GM23338 (cell line): ENCODE results near the gene GKN2. TPM values are rescaled to one million over a fixed set of nuclear protein-coding genes. Genes with fewer than 3 reads are reported as not detected.

ENCODE experiments used
- ATAC-seq: fragments of 200-7000 bp; cut with Tn5 transposase; 3 replicates; pipeline ENCODE4 v1.9.1; 2020
- DNase-seq: peaks from one replicate; pipeline ENCODE4 v3.0.0-alpha.2; 2015; ENCODE audit warnings: low spot score
- H2AFZ ChIP-seq: fragments of 200-600 bp; sonication (generic); 2 replicates; pipeline ENCODE4 v1.8.0; 2016; ENCODE audit warnings: antibody characterized with exemption, mild to moderate bottlenecking, moderate library complexity
- H3F3A ChIP-seq: fragments of 200-600 bp; sonication (generic); replicated peaks from 2 replicates; pipeline ENCODE4 v1.8.0; 2017; ENCODE audit warnings: antibody characterized with exemption, mixed run types, low read depth
- H3K27ac ChIP-seq: fragments of 200-600 bp; sonication (generic); 2 replicates; pipeline ENCODE4 v1.6.1; 2016; ENCODE audit warnings: low read depth
- H3K27me3 ChIP-seq: fragments of 200-600 bp; sonication (generic); 2 replicates; pipeline ENCODE4 v1.8.0; 2016; ENCODE audit warnings: mild to moderate bottlenecking, mixed run types, moderate library complexity; ENCODE audit not compliant: insufficient read depth
- H3K36me3 ChIP-seq: fragments of 200-600 bp; sonication (generic); 2 replicates; pipeline ENCODE4 v1.8.0; 2016; ENCODE audit warnings: mild to moderate bottlenecking; ENCODE audit not compliant: insufficient read depth
- H3K4me1 ChIP-seq: fragments of 200-600 bp; sonication (generic); 2 replicates; pipeline ENCODE4 v1.8.0; 2016; ENCODE audit warnings: mild to moderate bottlenecking, moderate library complexity; ENCODE audit not compliant: insufficient read depth
- H3K4me2 ChIP-seq: fragments of 200-600 bp; sonication (generic); 2 replicates; pipeline ENCODE4 v1.7.1; 2017; ENCODE audit warnings: mixed run types
- H3K4me3 ChIP-seq: fragments of 200-600 bp; sonication (generic); 2 replicates; pipeline ENCODE4 v1.6.1; 2016; ENCODE audit warnings: mixed run types
- H3K79me2 ChIP-seq: fragments of 200-600 bp; sonication (generic); replicated peaks from 2 replicates; pipeline ENCODE4 v1.8.0; 2017; ENCODE audit warnings: mild to moderate bottlenecking; ENCODE audit not compliant: insufficient read depth
- H3K9me2 ChIP-seq: fragments of 200-600 bp; sonication (generic); 2 replicates; pipeline ENCODE4 v1.8.0; 2017; ENCODE audit not compliant: insufficient read depth
- H4K20me1 ChIP-seq: fragments of 200-600 bp; sonication (generic); replicated peaks from 2 replicates; pipeline ENCODE4 v1.8.0; 2017; ENCODE audit warnings: mild to moderate bottlenecking; ENCODE audit not compliant: insufficient read depth
- H3K27ac Mint-ChIP-seq: 2 replicates; pipeline ENCODE4 v1.8.0; 2020; ENCODE audit warnings: inconsistent platforms, mild to moderate bottlenecking, moderate library complexity, mixed read lengths
- H3K27me3 Mint-ChIP-seq: 3 replicates; pipeline ENCODE4 v1.8.0; 2022; ENCODE audit warnings: low read depth, mild to moderate bottlenecking, moderate library complexity, mixed read lengths, inconsistent platforms; ENCODE audit not compliant: insufficient read depth, poor library complexity
- H3K36me3 Mint-ChIP-seq: 3 replicates; pipeline ENCODE4 v1.8.0; 2021; ENCODE audit warnings: low read depth, mild to moderate bottlenecking, inconsistent platforms, moderate library complexity, mixed read lengths
- H3K4me1 Mint-ChIP-seq: 3 replicates; pipeline ENCODE4 v1.8.0; 2020; ENCODE audit warnings: mild to moderate bottlenecking, inconsistent platforms, mixed read lengths
- H3K4me3 Mint-ChIP-seq: 3 replicates; pipeline ENCODE4 v1.8.0; 2021; ENCODE audit warnings: moderate library complexity, mild to moderate bottlenecking, inconsistent platforms, mixed read lengths
- H3K9me3 Mint-ChIP-seq: 3 replicates; pipeline ENCODE4 v1.8.0; 2020; ENCODE audit warnings: moderate library complexity, mild to moderate bottlenecking, inconsistent platforms, mixed read lengths
- CREB1 ChIP-seq: fragments of 250-450 bp; sonication (Bioruptor Pico); IDR thresholded peaks from 2 replicates; pipeline ENCODE4 v1.5.0; 2020; ENCODE audit warnings: low read depth, mild to moderate bottlenecking, moderate library complexity
- EZH2 ChIP-seq: fragments of 200-600 bp; sonication (generic); IDR thresholded peaks from one replicate; pipeline ENCODE4 v1.8.0; 2017; ENCODE audit warnings: antibody characterized with exemption, mild to moderate bottlenecking, low read depth; ENCODE audit not compliant: unreplicated experiment
- EZH2phosphoT487 ChIP-seq: fragments of 200-600 bp; sonication (generic); IDR thresholded peaks from one replicate; pipeline ENCODE4 v1.8.1; 2018; ENCODE audit warnings: antibody characterized with exemption; ENCODE audit not compliant: unreplicated experiment
- JUNB ChIP-seq: IDR thresholded peaks from one replicate; pipeline ENCODE4 v1.6.1; 2016; ENCODE audit warnings: antibody characterized with exemption; ENCODE audit not compliant: unreplicated experiment
- NANOG ChIP-seq: IDR thresholded peaks from 2 replicates; pipeline ENCODE4 v1.6.1; 2016; ENCODE audit warnings: antibody characterized with exemption, borderline replicate concordance
- POLR2AphosphoS5 ChIP-seq: IDR thresholded peaks from 2 replicates; pipeline ENCODE4 v1.6.1; 2016; ENCODE audit warnings: antibody characterized with exemption, low read depth
- STAT1 ChIP-seq: IDR thresholded peaks from one replicate; pipeline ENCODE4 v1.6.1; 2016; ENCODE audit warnings: antibody characterized with exemption; ENCODE audit not compliant: unreplicated experiment
- ZNF114 ChIP-seq: fragments of 250-450 bp; sonication (Bioruptor Pico); IDR thresholded peaks from 2 replicates; pipeline ENCODE4 v1.5.0; 2020; ENCODE audit warnings: mild to moderate bottlenecking, moderate library complexity
- ZNF331 ChIP-seq: fragments of 250-450 bp; sonication (Bioruptor Pico); IDR thresholded peaks from 2 replicates; pipeline ENCODE4 v1.5.0; 2020; ENCODE audit warnings: low read depth, mild to moderate bottlenecking, moderate library complexity
- polyA plus RNA-seq: library from polyadenylated mRNA; unstranded; fragments of >200 nt; fragmentation: Nextera tagmentation; extraction: Ambion mirVana; gene quantifications from 2 replicates; pipeline ENCODE4 v1.2.1, GENCODE V29; 2016
- total RNA-seq: library from RNA; depleted of rRNA; stranded (reverse); fragments of >200 nt; shearing (Covaris generic); gene quantifications from 2 replicates; pipeline ENCODE4 v1.2.3, GENCODE V29; 2014
- TF ChIP-seq, protein P1 (sequence below): IDR thresholded peaks from 2 replicates; pipeline ENCODE4 v1.6.1; 2016; ENCODE audit warnings: antibody characterized with exemption
- TF ChIP-seq, protein P2 (sequence below), 2 experiments: fragments of 200-600 bp in 1 of 2; sonication (generic) in 1 of 2; conservative IDR thresholded peaks; 2 replicates each; pipeline versions ENCODE4 v1.5.1 to v1.6.1; 2016 to 2017; ENCODE audit warnings: antibody characterized with exemption in 2 of 2, low read depth in 2 of 2, mild to moderate bottlenecking in 2 of 2, moderate library complexity in 1 of 2
- TF ChIP-seq, protein P3 (sequence below): IDR thresholded peaks from one replicate; pipeline ENCODE4 v1.6.1; 2018; ENCODE audit warnings: antibody characterized with exemption; ENCODE audit not compliant: unreplicated experiment
- TF ChIP-seq, protein P4 (sequence below): fragments of 250-450 bp; sonication (Bioruptor Pico); IDR thresholded peaks from 2 replicates; pipeline ENCODE4 v1.5.0; 2020; ENCODE audit warnings: mild to moderate bottlenecking, moderate library complexity

Gene GKN2
- total and polyA plus RNA-seq, 2 experiments from 2014 or later = not detected

DNA sequence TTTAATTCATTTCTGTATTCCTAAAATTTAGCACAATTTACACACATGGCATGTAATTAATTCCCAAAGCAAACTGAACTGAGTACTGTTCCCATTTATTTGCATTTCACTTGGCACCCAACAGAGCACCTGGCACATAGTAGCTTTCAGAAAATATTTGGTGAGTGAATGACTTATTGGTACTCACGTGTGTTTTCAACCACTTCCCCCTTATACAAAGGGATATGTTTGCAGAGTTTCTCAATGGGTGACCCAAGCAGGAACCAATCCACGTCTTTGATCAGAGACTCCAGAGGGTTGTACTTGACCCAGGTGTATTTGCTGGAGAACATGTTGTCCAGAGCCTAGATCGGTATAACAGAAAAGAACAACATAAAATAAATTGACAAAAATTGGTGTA, 6.6 kb downstream of the GKN2 start:
- Histone ChIP-seq H3K4me3 (no peak overlapping the region), H4K20me1 (no peaks in the 10 kb centered on the region), H3K4me1 (no peaks in the 10 kb centered on the region), H3K36me3 (no peaks in the 10 kb centered on the region), H3K9me2 (no peaks in the 10 kb centered on the region), H3K4me2 (no peak overlapping the region), H3K27me3 (peaks cover 9% of the 10 kb centered on the region; the same call in 1 of the 2 replicates), H2AFZ (no peak overlapping the region), H3K27ac (no peak overlapping the region), H3F3A (no peaks in the 10 kb centered on the region), H3K79me2 (no peaks in the 10 kb centered on the region)
- H3K9me3 Mint-ChIP-seq = no peaks in the 10 kb centered on the region
- ATAC-seq (no peak), DNase-seq (no peak)
- H3K4me3 Mint-ChIP-seq = no peak overlapping the region
- TF ChIP-seq EZH2phosphoT487 (no peak), EZH2 (no peak), POLR2AphosphoS5 (no peak), ZNF114 (CRISPR knock-in tag) (no peak), ZNF331 (CRISPR knock-in tag) (no peak), CREB1 (no peak), NANOG (no peak), JUNB (no peak), STAT1 (no peak)
- TF ChIP-seq, protein P1, sequence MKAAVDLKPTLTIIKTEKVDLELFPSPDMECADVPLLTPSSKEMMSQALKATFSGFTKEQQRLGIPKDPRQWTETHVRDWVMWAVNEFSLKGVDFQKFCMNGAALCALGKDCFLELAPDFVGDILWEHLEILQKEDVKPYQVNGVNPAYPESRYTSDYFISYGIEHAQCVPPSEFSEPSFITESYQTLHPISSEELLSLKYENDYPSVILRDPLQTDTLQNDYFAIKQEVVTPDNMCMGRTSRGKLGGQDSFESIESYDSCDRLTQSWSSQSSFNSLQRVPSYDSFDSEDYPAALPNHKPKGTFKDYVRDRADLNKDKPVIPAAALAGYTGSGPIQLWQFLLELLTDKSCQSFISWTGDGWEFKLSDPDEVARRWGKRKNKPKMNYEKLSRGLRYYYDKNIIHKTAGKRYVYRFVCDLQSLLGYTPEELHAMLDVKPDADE = no peak
- TF ChIP-seq, protein P2, sequence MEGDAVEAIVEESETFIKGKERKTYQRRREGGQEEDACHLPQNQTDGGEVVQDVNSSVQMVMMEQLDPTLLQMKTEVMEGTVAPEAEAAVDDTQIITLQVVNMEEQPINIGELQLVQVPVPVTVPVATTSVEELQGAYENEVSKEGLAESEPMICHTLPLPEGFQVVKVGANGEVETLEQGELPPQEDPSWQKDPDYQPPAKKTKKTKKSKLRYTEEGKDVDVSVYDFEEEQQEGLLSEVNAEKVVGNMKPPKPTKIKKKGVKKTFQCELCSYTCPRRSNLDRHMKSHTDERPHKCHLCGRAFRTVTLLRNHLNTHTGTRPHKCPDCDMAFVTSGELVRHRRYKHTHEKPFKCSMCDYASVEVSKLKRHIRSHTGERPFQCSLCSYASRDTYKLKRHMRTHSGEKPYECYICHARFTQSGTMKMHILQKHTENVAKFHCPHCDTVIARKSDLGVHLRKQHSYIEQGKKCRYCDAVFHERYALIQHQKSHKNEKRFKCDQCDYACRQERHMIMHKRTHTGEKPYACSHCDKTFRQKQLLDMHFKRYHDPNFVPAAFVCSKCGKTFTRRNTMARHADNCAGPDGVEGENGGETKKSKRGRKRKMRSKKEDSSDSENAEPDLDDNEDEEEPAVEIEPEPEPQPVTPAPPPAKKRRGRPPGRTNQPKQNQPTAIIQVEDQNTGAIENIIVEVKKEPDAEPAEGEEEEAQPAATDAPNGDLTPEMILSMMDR (conservative IDR thresholded peaks at IDR 0.05; ENCODE audit: low read depth in 2 of 2) = no peak
- TF ChIP-seq, protein P3, sequence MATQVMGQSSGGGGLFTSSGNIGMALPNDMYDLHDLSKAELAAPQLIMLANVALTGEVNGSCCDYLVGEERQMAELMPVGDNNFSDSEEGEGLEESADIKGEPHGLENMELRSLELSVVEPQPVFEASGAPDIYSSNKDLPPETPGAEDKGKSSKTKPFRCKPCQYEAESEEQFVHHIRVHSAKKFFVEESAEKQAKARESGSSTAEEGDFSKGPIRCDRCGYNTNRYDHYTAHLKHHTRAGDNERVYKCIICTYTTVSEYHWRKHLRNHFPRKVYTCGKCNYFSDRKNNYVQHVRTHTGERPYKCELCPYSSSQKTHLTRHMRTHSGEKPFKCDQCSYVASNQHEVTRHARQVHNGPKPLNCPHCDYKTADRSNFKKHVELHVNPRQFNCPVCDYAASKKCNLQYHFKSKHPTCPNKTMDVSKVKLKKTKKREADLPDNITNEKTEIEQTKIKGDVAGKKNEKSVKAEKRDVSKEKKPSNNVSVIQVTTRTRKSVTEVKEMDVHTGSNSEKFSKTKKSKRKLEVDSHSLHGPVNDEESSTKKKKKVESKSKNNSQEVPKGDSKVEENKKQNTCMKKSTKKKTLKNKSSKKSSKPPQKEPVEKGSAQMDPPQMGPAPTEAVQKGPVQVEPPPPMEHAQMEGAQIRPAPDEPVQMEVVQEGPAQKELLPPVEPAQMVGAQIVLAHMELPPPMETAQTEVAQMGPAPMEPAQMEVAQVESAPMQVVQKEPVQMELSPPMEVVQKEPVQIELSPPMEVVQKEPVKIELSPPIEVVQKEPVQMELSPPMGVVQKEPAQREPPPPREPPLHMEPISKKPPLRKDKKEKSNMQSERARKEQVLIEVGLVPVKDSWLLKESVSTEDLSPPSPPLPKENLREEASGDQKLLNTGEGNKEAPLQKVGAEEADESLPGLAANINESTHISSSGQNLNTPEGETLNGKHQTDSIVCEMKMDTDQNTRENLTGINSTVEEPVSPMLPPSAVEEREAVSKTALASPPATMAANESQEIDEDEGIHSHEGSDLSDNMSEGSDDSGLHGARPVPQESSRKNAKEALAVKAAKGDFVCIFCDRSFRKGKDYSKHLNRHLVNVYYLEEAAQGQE = no peak
- TF ChIP-seq, protein P4, sequence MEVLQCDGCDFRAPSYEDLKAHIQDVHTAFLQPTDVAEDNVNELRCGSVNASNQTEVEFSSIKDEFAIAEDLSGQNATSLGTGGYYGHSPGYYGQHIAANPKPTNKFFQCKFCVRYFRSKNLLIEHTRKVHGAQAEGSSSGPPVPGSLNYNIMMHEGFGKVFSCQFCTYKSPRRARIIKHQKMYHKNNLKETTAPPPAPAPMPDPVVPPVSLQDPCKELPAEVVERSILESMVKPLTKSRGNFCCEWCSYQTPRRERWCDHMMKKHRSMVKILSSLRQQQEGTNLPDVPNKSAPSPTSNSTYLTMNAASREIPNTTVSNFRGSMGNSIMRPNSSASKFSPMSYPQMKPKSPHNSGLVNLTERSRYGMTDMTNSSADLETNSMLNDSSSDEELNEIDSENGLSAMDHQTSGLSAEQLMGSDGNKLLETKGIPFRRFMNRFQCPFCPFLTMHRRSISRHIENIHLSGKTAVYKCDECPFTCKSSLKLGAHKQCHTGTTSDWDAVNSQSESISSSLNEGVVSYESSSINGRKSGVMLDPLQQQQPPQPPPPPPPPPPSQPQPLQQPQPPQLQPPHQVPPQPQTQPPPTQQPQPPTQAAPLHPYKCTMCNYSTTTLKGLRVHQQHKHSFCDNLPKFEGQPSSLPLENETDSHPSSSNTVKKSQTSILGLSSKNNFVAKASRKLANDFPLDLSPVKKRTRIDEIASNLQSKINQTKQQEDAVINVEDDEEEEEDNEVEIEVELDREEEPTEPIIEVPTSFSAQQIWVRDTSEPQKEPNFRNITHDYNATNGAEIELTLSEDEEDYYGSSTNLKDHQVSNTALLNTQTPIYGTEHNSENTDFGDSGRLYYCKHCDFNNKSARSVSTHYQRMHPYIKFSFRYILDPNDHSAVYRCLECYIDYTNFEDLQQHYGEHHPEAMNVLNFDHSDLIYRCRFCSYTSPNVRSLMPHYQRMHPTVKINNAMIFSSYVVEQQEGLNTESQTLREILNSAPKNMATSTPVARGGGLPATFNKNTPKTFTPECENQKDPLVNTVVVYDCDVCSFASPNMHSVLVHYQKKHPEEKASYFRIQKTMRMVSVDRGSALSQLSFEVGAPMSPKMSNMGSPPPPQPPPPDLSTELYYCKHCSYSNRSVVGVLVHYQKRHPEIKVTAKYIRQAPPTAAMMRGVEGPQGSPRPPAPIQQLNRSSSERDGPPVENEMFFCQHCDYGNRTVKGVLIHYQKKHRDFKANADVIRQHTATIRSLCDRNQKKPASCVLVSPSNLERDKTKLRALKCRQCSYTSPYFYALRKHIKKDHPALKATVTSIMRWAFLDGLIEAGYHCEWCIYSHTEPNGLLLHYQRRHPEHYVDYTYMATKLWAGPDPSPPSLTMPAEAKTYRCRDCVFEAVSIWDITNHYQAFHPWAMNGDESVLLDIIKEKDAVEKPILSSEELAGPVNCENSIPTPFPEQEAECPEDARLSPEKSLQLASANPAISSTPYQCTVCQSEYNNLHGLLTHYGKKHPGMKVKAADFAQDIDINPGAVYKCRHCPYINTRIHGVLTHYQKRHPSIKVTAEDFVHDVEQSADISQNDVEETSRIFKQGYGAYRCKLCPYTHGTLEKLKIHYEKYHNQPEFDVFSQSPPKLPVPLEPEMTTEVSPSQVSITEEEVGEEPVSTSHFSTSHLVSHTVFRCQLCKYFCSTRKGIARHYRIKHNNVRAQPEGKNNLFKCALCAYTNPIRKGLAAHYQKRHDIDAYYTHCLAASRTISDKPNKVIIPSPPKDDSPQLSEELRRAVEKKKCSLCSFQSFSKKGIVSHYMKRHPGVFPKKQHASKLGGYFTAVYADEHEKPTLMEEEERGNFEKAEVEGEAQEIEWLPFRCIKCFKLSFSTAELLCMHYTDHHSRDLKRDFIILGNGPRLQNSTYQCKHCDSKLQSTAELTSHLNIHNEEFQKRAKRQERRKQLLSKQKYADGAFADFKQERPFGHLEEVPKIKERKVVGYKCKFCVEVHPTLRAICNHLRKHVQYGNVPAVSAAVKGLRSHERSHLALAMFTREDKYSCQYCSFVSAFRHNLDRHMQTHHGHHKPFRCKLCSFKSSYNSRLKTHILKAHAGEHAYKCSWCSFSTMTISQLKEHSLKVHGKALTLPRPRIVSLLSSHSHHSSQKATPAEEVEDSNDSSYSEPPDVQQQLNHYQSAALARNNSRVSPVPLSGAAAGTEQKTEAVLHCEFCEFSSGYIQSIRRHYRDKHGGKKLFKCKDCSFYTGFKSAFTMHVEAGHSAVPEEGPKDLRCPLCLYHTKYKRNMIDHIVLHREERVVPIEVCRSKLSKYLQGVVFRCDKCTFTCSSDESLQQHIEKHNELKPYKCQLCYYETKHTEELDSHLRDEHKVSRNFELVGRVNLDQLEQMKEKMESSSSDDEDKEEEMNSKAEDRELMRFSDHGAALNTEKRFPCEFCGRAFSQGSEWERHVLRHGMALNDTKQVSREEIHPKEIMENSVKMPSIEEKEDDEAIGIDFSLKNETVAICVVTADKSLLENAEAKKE = no peak
- H3K27ac Mint-ChIP-seq = no peak overlapping the region
- H3K36me3 Mint-ChIP-seq = no peaks in the 10 kb centered on the region
- H3K27me3 Mint-ChIP-seq = no peaks in the 10 kb centered on the region
- H3K4me1 Mint-ChIP-seq = no peaks in the 10 kb centered on the region; the same call in 2 of the 3 replicates
